CD4-positive, alpha-beta T cell treated with Interleukin-4 for 1 hour (primary cell): ENCODE data around the gene TMC1.

Experiments used
- DNase-seq, 2 donors: peaks; one replicate each; pipeline ENCODE4 v3.0.0-alpha.2; 2020 to 2022

TMC1 gene

DNA sequence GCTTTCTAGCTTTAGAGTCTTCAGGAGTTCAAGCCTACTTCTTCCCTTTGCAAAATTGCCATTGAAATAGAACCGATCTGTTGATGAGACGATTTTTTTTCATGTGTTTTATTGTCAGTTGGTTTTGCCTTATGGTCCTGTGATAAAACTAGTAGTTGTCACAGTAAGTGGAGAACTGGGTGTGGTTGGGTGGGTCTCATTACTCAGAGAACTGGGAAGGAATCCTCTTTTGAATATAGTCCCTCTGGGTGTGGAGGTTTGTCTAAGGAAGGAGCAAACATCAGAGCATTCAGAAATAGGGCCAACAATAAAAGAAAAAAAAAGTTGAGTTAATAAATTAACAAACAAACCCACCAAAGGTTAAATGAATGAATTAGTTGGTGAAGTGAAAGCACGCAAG lies 362.5 kb downstream of the TMC1 start:
- no peak for DNase-seq

DNA sequence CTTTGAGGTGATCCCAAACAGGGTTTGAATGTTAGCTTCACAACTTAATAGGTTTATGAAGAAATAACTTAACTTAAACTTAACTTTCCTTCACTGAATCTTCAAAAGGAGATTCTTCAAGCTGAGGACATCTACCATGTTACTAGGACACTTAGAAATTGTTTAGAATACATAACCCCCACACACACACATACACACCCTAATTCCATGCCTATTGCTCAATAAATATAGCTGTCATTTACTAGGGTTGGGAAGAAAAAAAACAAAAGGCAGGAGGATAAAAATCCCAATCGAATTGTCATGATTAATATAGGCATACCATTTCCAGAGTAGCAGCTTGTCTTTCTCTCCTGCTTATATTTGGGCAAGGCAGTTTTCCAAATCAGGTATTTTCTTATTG lies 363.1 kb downstream of the TMC1 start:
- no peak for DNase-seq
